Suprapubic skin (tissue), 4 donors: ENCODE results near the gene FREY1. TPM values are rescaled to one million over a fixed set of nuclear protein-coding genes. Genes with fewer than 3 reads are reported as not detected.

Experiments
- DNase-seq, 2 donors: peaks; one replicate each; pipeline ENCODE4 v3.0.0-alpha.2; 2019; ENCODE audit warnings: low spot score in 2 of 2
- H3K27ac ChIP-seq: fragments of 200-600 bp; sonication (generic); one replicate; pipeline ENCODE4 v1.5.1; 2019
- H3K27me3 ChIP-seq: fragments of 200-600 bp; sonication (generic); one replicate; pipeline ENCODE4 v1.5.1; 2019
- H3K36me3 ChIP-seq: fragments of 200-600 bp; sonication (generic); one replicate; pipeline ENCODE4 v1.5.1; 2019
- H3K4me1 ChIP-seq: fragments of 200-600 bp; sonication (generic); one replicate; pipeline ENCODE4 v1.5.1; 2019
- H3K4me3 ChIP-seq: fragments of 200-600 bp; sonication (generic); one replicate; pipeline ENCODE4 v1.5.1; 2019; ENCODE audit warnings: mild to moderate bottlenecking
- H3K9me3 ChIP-seq: fragments of 200-600 bp; sonication (generic); one replicate; pipeline ENCODE4 v1.5.1; 2019
- CTCF ChIP-seq, 2 donors: fragments of 200-600 bp in 1 of 2; fragments of 450-650 bp in 1 of 2; sonication (generic) in 1 of 2; IDR thresholded peaks; one replicate each; pipeline ENCODE4 v1.5.1; 2016 to 2019; ENCODE audit warnings: antibody characterized with exemption in 2 of 2, mild to moderate bottlenecking in 1 of 2, moderate library complexity in 1 of 2
- EP300 ChIP-seq: sonication (generic); formaldehyde crosslinking; IDR thresholded peaks from one replicate; pipeline ENCODE4 v1.6.1; 2017; ENCODE audit warnings: antibody characterized with exemption
- POLR2A ChIP-seq, 2 donors: fragments of 450-650 bp; IDR thresholded peaks; one replicate each; pipeline ENCODE4 v1.6.1; 2017; ENCODE audit warnings: antibody characterized with exemption in 2 of 2, mild to moderate bottlenecking in 2 of 2, moderate library complexity in 2 of 2
- POLR2AphosphoS5 ChIP-seq, 3 donors: sonication (generic); formaldehyde crosslinking; IDR thresholded peaks; one replicate each; pipeline ENCODE4 v1.6.1; 2017; ENCODE audit warnings: antibody characterized with exemption in 3 of 3
- WGBS: methylation state at CpG from one replicate; pipeline ENCODE4 v1.1.5; 2018; 5-methylcytosine and 5-hydroxymethylcytosine counted together
- total RNA-seq, 4 donors: library from RNA; depleted of rRNA; stranded (reverse); fragments of >200 nt; gene quantifications; one replicate each; pipeline ENCODE4 v1.1.0, GENCODE V29; 2016

Gene FREY1
- total RNA-seq, 4 donors from 2014 or later = 1.7 to 3.7 (median 1.7) TPM; not detected in 1

DNA sequence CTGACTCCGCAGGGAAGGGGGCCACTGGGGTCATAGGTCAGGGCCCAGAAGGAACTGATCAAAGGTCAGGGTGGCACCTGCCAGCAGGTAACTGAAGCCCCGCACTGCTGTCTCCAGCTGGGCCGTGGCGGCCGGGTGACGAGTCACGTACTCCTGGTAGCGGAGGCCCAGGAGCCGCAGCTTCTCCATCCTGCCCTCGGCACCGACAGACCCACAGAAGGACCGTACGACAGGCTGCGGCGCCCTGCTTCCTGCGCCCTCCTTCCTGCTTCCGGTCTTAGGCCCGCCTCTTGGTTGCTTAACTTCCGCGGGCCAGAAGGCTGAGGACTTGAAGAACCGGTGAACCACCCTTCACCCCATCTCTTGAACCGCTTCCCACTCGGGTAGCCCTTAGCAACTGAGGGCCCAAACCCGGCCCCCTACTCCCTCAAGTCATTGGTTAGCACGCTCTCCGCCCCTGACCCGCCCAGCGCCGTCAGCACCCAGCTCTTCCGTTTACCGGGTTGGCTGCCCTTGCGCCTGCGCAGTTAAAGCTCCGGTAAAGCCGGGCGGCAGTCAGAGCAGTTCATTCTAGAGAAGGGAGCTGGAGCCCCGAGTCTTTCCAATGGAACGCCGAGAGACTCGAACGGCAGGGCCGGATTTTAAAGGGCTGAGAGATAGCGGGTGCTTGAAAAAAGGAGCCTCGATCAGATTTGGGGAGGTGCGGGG, 10.7 kb upstream of the FREY1 start, which contains the start of gene PEX16:
Gene PEX16 (minus strand): TSS at position 255 of the 708 bp plus-strand sequence. CDS start 66 bp downstream, at position 189.
- TF ChIP-seq CTCF (IDR thresholded peaks at IDR 0.05) (no peak), POLR2A (IDR thresholded peaks at IDR 0.05) (peak in 1 of 2 donors; percentile 70), EP300 (no peak), POLR2AphosphoS5 (IDR thresholded peaks at IDR 0.05) (peak; percentile 14 to 94 (median 79))
- Histone ChIP-seq H3K27me3 (peaks cover 9% of the 10 kb centered on the region), H3K4me1 (peaks cover 45% of the 10 kb centered on the region), H3K9me3 (no peaks in the 10 kb centered on the region), H3K27ac (peak within 1 kb of the TSS; percentile 92), H3K36me3 (peaks cover 34% of the 10 kb centered on the region), H3K4me3 (peak within 1 kb of the TSS; percentile 89)
- DNase-seq = peak; percentile 98 to 99
- under 1% methylated on average over 39 of the region's 45 CpGs for WGBS

DNA sequence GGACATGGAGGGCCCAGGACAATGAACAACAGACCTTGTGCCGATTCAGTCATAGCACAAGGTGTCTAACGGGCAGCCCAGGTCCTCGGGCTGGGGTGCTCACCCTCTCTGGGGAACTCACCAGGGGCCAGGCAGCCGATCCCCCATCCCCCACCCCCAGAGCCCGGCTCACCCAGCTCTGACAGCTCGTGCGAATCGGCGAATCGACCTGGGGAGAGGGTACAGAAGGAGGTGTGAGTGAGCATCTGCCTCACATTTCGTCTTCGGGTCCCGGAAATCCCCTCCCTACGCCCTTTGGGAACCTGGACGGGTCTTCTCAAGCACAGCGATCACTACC, 10.2 kb upstream of the FREY1 start:
- Histone ChIP-seq H3K36me3 (peaks cover 39% of the 10 kb centered on the region), H3K9me3 (no peaks in the 10 kb centered on the region), H3K27ac (peak overlapping the region; percentile 92), H3K4me3 (peak overlapping the region; percentile 89), H3K27me3 (peaks cover 4% of the 10 kb centered on the region), H3K4me1 (peaks cover 40% of the 10 kb centered on the region)
- TF ChIP-seq CTCF (IDR thresholded peaks at IDR 0.05) (no peak), POLR2AphosphoS5 (IDR thresholded peaks at IDR 0.05) (no peak), EP300 (no peak), POLR2A (IDR thresholded peaks at IDR 0.05) (no peak)
- 7% methylated on average over 14 of the region's 16 CpGs for WGBS
- no peak for DNase-seq

DNA sequence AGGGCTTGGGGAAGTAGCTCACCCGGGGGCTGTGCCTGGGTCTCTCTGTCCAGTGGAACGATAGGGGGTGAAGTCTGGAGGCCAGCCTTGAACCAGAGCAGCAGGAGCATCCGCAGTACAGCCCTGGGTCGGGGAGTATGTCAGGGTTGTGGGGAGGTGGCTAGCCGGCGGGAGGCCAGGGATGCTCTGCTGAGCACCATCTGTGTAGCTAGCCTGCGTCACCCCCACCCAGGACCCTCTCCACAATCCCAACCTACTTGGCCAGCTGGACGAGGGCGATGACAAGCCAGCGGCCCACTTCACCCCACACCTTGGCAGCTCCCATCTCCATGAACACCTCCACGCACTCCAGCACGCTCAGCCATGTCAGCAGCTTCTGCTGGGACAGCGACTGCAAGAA, 8.4 kb upstream of the FREY1 start:
- Histone ChIP-seq H3K9me3 (no peaks in the 10 kb centered on the region), H3K36me3 (peaks cover 57% of the 10 kb centered on the region), H3K27me3 (no peaks in the 10 kb centered on the region), H3K27ac (no peak overlapping the region), H3K4me1 (peaks cover 30% of the 10 kb centered on the region), H3K4me3 (no peak overlapping the region)
- 91% methylated on average over 9 of the region's 13 CpGs for WGBS
- TF ChIP-seq CTCF (IDR thresholded peaks at IDR 0.05) = no peak
- no peak for TF ChIP-seq POLR2A (IDR thresholded peaks at IDR 0.05)
- no peak for TF ChIP-seq EP300
- no peak for TF ChIP-seq POLR2AphosphoS5 (IDR thresholded peaks at IDR 0.05)
- no peak for DNase-seq

GRCh38 chr11:45913942-45914635, 7.0 kb upstream of the FREY1 start:
- Histone ChIP-seq H3K27ac (no peak overlapping the region), H3K36me3 (peaks cover 71% of the 10 kb centered on the region), H3K4me3 (no peak overlapping the region), H3K9me3 (no peaks in the 10 kb centered on the region), H3K27me3 (no peaks in the 10 kb centered on the region), H3K4me1 (peaks cover 24% of the 10 kb centered on the region)
- TF ChIP-seq EP300 = no peak
- no peak for TF ChIP-seq POLR2AphosphoS5 (IDR thresholded peaks at IDR 0.05)
- TF ChIP-seq POLR2A (IDR thresholded peaks at IDR 0.05) = no peak
- TF ChIP-seq CTCF (IDR thresholded peaks at IDR 0.05) = no peak
- WGBS = 88% methylated on average over 12 of the region's 22 CpGs
- DNase-seq = no peak

DNA sequence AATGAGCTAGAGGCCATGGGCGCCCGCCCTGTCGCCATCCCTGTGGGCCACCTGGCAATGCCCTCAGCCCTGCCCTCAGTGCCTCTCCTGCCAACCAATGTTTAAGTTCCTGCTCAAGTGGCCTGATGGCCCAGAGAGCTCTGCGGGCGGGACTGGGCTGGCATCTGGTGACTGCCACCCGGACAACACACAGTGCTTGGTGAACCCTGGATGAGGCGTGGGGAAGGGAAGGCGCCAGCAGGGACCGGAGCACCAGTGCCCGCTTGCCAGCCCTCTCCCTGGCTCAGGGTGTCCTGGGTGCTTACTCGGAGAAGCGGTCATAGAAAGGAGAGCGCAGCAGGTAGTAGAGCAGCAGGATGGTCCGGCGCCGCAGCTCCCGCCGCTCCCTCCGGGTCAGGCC, 6.4 kb upstream of the FREY1 start:
- peaks cover 73% of the 10 kb centered on the region for H3K36me3 ChIP-seq
- peaks cover 18% of the 10 kb centered on the region for H3K4me1 ChIP-seq
- no peaks in the 10 kb centered on the region for H3K9me3 ChIP-seq
- no peak for DNase-seq
- TF ChIP-seq POLR2A (IDR thresholded peaks at IDR 0.05) (no peak), POLR2AphosphoS5 (IDR thresholded peaks at IDR 0.05) (no peak), CTCF (IDR thresholded peaks at IDR 0.05) (no peak), EP300 (no peak)
- H3K27ac ChIP-seq = no peak overlapping the region
- no peak overlapping the region for H3K4me3 ChIP-seq
- no peaks in the 10 kb centered on the region for H3K27me3 ChIP-seq
- WGBS = 97% methylated on average over 14 of the region's 19 CpGs
